Body of pancreas (tissue), 4 donors: ENCODE data around the gene ZFP36L1.

Experiments
- CTCF ChIP-seq, 7 experiments: fragments of 450-650 bp in 4 of 7; fragments of 200-600 bp in 3 of 7; sonication (generic) in 3 of 7; IDR thresholded peaks; one replicate each; pipeline ENCODE4 v1.5.1; 2016 to 2019; ENCODE audit warnings: antibody characterized with exemption in 7 of 7
- POLR2A ChIP-seq, 3 donors: fragments of 450-650 bp; IDR thresholded peaks; one replicate each; pipeline ENCODE4 v1.6.1; 2016; ENCODE audit warnings: antibody characterized with exemption in 3 of 3, mild to moderate bottlenecking in 2 of 3

- TF ChIP-seq CTCF (IDR thresholded peaks at IDR 0.05), result no peak
- no peak for TF ChIP-seq POLR2A (IDR thresholded peaks at IDR 0.05)
Measured at GRCh38 chr14:68811171-68811570, 18.3 kb upstream of the ZFP36L1 start.
